Kidney (tissue), 14 donors: ENCODE measurements around the gene INHA. TPM values are rescaled to one million over a fixed set of nuclear protein-coding genes. Genes with fewer than 3 reads are reported as not detected.

Source experiments
- DNase-seq, 5 donors: peaks; one replicate each; pipeline ENCODE4 v3.0.0-alpha.2; 2013 to 2020
- FAIRE-seq: peaks from 2 replicates; lab custom pipeline; 2012; peaks lifted over from hg19 to GRCh38; lab: Jason Lieb, UNC
- H3K27ac ChIP-seq, 2 donors: one replicate each; pipeline ENCODE4 v1.7.0; 2013; ENCODE audit warnings: low read depth in 2 of 2, low read length in 2 of 2, inconsistent platforms in 1 of 2
- H3K27me3 ChIP-seq: one replicate; pipeline ENCODE4 v1.7.1; 2013; ENCODE audit warnings: low read length, inconsistent platforms; ENCODE audit not compliant: control insufficient read depth, insufficient read depth
- H3K36me3 ChIP-seq, 3 donors: one replicate each; pipeline versions ENCODE4 v1.7.0 to v1.7.1; 2013; ENCODE audit warnings: low read length in 3 of 3, control low read depth in 1 of 3, inconsistent platforms in 1 of 3; ENCODE audit not compliant: insufficient read depth in 3 of 3, control insufficient read depth in 2 of 3
- H3K4me1 ChIP-seq, 3 donors: one replicate each; pipeline versions ENCODE4 v1.7.0 to v1.7.1; 2013; ENCODE audit warnings: low read length in 3 of 3, inconsistent platforms in 1 of 3, low read depth in 1 of 3; ENCODE audit not compliant: control insufficient read depth in 2 of 3, insufficient read depth in 2 of 3
- H3K4me3 ChIP-seq, 3 donors: one replicate each; pipeline versions ENCODE4 v1.7.0 to v1.8.1; 2013; ENCODE audit warnings: low read length in 3 of 3, control low read depth in 1 of 3, inconsistent platforms in 1 of 3
- H3K9ac ChIP-seq, 3 donors: one replicate each; pipeline versions ENCODE4 v1.7.0 to v1.7.1; 2013; ENCODE audit warnings: low read length in 3 of 3, control low read depth in 1 of 3, inconsistent platforms in 1 of 3
- H3K9me3 ChIP-seq, 3 donors: one replicate each; pipeline versions ENCODE4 v1.7.0 to v1.7.1; 2013; ENCODE audit warnings: low read length in 3 of 3, control low read depth in 1 of 3, inconsistent platforms in 1 of 3; ENCODE audit not compliant: control insufficient read depth in 2 of 3, insufficient read depth in 1 of 3
- intact Hi-C: fragments of 100-400 bp; cut with DNase I; formaldehyde crosslinking; loops from one replicate; pipeline ENCODE4 v1.11.1; 2022
- polyA plus RNA-seq: library from polyadenylated mRNA; stranded (reverse); fragments of 350-450 nt; fragmentation: Illumina TruSeq; extraction: RNeasy Lipid Tissue Mini Kit (QIAGEN cat#74804); gene quantifications from one replicate; pipeline ENCODE4 v1.2.3, GENCODE V29; 2014; ENCODE audit warnings: low read depth, low replicate concordance; ENCODE audit not compliant: insufficient read depth
- total RNA-seq: library from RNA; stranded (reverse); fragmentation: NEBNext Ultra II Directional; extraction: Animal tissue kit (Norgen Biotek cat#: 25700); gene quantifications from one replicate; pipeline ENCODE4 v1.2.1, GENCODE V29; 2021
- TF ChIP-seq, protein P1 (sequence below): IDR thresholded peaks from 3 replicates; pipeline ENCODE4 v1.5.1; 2012; ENCODE audit warnings: mild to moderate bottlenecking, moderate library complexity, borderline replicate concordance; ENCODE audit not compliant: insufficient read depth; ENCODE audit errors: extremely low read depth
- donor health status: control.
- donor health status: control.
- donor health status: control.
- donor health status: control.
- donor health status: control.
- donor health status: DM: yes; HTN: yes; CAD: no.
- donor health status: Normal renal cell carcinoma (clear cell type).

Gene INHA
- total and polyA plus RNA-seq, 2 donors from 2014 or later, result 1.2 to 2.5 TPM

DNA sequence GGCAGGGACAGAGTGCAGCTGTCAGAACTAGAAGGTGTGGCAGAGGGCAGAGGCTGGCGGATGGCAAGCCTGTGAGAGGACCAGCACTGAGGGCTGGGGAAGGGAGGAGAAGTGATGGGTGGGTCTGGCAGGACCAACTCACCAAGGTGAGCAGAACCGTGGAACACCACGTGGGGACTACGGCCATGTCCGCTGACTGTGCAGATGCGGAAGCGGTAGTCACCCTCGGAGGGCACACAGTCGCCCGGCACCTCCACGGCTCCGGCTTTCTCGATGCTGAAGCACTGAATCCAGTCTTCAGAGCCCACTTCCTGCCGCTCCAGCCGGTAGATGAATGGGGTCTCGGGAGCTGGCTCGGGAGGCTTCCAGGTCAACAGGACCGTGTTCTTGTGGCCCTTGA is 5.0 kb upstream of the INHA start:
- no peak overlapping the region for H3K4me3 ChIP-seq
- peaks cover 0 to 11% (median 10%) of the 10 kb centered on the region in 3 donors for H3K4me1 ChIP-seq
- FAIRE-seq (no peak), DNase-seq (peak in 1 of 5 donors; percentile 58)
- no peak overlapping the region for H3K27ac ChIP-seq
- H3K9me3 ChIP-seq, result no peaks in the 10 kb centered on the region
- TF ChIP-seq, protein P1, sequence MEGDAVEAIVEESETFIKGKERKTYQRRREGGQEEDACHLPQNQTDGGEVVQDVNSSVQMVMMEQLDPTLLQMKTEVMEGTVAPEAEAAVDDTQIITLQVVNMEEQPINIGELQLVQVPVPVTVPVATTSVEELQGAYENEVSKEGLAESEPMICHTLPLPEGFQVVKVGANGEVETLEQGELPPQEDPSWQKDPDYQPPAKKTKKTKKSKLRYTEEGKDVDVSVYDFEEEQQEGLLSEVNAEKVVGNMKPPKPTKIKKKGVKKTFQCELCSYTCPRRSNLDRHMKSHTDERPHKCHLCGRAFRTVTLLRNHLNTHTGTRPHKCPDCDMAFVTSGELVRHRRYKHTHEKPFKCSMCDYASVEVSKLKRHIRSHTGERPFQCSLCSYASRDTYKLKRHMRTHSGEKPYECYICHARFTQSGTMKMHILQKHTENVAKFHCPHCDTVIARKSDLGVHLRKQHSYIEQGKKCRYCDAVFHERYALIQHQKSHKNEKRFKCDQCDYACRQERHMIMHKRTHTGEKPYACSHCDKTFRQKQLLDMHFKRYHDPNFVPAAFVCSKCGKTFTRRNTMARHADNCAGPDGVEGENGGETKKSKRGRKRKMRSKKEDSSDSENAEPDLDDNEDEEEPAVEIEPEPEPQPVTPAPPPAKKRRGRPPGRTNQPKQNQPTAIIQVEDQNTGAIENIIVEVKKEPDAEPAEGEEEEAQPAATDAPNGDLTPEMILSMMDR, result no peak
- peaks cover 6 to 12% (median 7%) of the 10 kb centered on the region in 3 donors for H3K36me3 ChIP-seq
- no peak overlapping the region for H3K9ac ChIP-seq
- H3K27me3 ChIP-seq, result no peaks in the 10 kb centered on the region
- intact Hi-C loops, result no loop called here

DNA sequence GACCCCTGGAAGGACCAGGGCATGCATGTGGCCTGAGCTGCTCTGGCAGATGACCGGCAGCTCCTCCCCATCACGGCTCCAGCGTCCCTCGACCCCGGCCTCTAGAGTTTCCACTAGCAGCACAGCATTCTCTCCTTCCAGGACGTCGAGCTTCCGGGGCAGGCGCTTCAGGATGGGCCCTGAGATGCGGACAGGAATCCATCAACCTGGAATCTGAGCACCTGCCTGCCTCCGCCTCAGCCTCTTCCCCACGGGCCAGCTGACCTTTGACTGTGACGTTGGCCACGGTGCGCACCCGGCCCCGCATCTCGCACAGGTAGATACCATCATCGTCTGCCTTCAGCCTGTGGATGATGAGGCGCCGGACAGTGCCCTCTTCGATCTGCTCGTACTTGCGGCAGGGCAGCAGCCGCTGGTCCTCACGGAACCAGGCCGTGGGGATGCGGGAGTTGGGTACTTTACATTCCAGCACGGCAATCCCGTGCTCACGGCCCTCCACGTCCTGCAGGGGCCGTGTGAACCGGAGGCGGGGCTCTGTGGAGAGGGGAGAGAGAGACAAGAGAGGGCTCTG is 4.2 kb upstream of the INHA start:
- peaks cover 0 to 11% (median 10%) of the 10 kb centered on the region in 3 donors for H3K4me1 ChIP-seq
- DNase-seq (peak in 1 of 5 donors; percentile 69), FAIRE-seq (no peak)
- H3K4me3 ChIP-seq, result no peak overlapping the region
- H3K27ac ChIP-seq, result no peak overlapping the region
- no peaks in the 10 kb centered on the region for H3K9me3 ChIP-seq
- TF ChIP-seq, protein P1, result no peak
- no peaks in the 10 kb centered on the region for H3K27me3 ChIP-seq
- H3K9ac ChIP-seq, result no peak overlapping the region
- intact Hi-C loops, result no loop called here
- peaks cover 3 to 8% (median 7%) of the 10 kb centered on the region in 3 donors for H3K36me3 ChIP-seq

DNA sequence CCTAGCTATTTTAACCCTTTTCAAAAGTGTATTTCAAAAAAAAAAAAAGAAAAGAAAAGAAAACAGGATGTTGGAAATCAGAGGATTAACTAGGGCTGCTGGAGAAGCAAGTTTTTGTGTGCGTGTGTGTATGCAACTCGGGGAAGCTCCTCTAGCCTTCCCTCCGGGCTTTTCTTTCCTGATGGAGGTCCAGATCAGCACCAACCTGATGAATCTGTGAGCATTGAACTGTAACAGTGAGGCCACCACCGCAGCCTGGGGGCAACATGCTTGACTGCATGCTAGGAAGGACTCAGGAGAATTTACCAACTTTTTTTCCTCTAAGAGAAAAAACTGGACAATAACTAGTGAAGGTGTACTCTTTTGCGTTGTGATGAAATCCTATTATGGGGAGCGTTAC is 3.1 kb upstream of the INHA start:
- H3K9ac ChIP-seq, result no peak overlapping the region
- DNase-seq, result peak in 3 of 5 donors; percentile 34 to 56 (median 55)
- no peaks in the 10 kb centered on the region for H3K9me3 ChIP-seq
- no peak for FAIRE-seq
- H3K27ac ChIP-seq, result no peak overlapping the region
- peaks cover 0 to 4% (median 3%) of the 10 kb centered on the region in 3 donors for H3K36me3 ChIP-seq
- no peaks in the 10 kb centered on the region for H3K27me3 ChIP-seq
- TF ChIP-seq, protein P1, result no peak
- peaks cover 0 to 11% (median 10%) of the 10 kb centered on the region in 3 donors for H3K4me1 ChIP-seq
- H3K4me3 ChIP-seq, result no peak overlapping the region
- intact Hi-C loops, result no loop called here

DNA sequence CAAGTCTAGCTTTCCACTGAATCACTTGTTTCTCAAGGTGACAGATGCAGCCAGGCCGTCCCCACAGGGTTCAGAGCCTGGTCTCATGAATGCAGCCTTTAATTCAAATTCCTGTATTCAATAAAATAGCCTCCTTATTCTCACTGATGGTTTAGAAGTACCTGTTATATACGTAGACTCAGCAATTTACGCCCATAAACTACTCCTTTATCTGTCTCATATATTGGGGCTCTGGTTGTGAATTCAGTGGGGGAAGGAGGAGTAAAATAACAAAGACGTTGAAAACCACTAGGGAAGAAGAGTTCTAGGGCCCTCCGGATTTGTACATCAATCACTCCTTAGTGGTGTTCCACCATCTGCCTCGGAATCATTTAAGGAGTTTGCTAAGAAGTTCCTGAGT is 2.5 kb upstream of the INHA start:
- TF ChIP-seq, protein P1, result no peak
- Histone ChIP-seq H3K4me3 (peak overlapping the region in 1 of 3 donors; percentile 55), H3K9ac (no peak overlapping the region), H3K9me3 (no peaks in the 10 kb centered on the region), H3K4me1 (peaks cover 0 to 11% (median 10%) of the 10 kb centered on the region in 3 donors), H3K27ac (no peak overlapping the region), H3K36me3 (peaks cover 0 to 4% (median 0%) of the 10 kb centered on the region in 3 donors), H3K27me3 (no peaks in the 10 kb centered on the region)
- intact Hi-C loops, result no loop called here
- FAIRE-seq, result no peak
- no peak for DNase-seq
